T follicular helper cell (primary cell): ENCODE data around the gene DUSP7.

Experiments used
- DNase-seq: peaks from one replicate; pipeline ENCODE4 v3.0.0-alpha.2; 2020; ENCODE audit warnings: low read depth

Gene DUSP7

GRCh38 chr3:52086461-52086860, 30.1 kb upstream of the DUSP7 start:
- DNase-seq = no peak

- DNase-seq = no peak
Measured at GRCh38 chr3:52085681-52086282, 29.4 kb upstream of the DUSP7 start.

- no peak for DNase-seq
Measured at GRCh38 chr3:52084954-52085680, 28.7 kb upstream of the DUSP7 start.

GRCh38 chr3:52084216-52084945, 28.0 kb upstream of the DUSP7 start:
- DNase-seq = no peak

- no peak for DNase-seq
Measured at GRCh38 chr3:52083556-52084087, 27.3 kb upstream of the DUSP7 start.

- DNase-seq = no peak
Measured at GRCh38 chr3:52082951-52083350, 26.6 kb upstream of the DUSP7 start.

- DNase-seq = no peak
Measured at GRCh38 chr3:52080830-52081719, 24.7 kb upstream of the DUSP7 start.

- DNase-seq = no peak
Measured at GRCh38 chr3:52079958-52080357, 23.6 kb upstream of the DUSP7 start.

- DNase-seq = no peak
Measured at GRCh38 chr3:52078781-52079560, 22.6 kb upstream of the DUSP7 start.

GRCh38 chr3:52077925-52078324, 21.6 kb upstream of the DUSP7 start:
- DNase-seq = no peak

GRCh38 chr3:52076896-52077780, 20.8 kb upstream of the DUSP7 start:
- DNase-seq = no peak

GRCh38 chr3:52073490-52073889, 17.1 kb upstream of the DUSP7 start:
- DNase-seq = no peak

GRCh38 chr3:52072471-52072870, 16.1 kb upstream of the DUSP7 start:
- no peak for DNase-seq

GRCh38 chr3:52072020-52072419, 15.6 kb upstream of the DUSP7 start:
- no peak for DNase-seq

GRCh38 chr3:52070724-52071621, 14.6 kb upstream of the DUSP7 start:
- no peak for DNase-seq

GRCh38 chr3:52069855-52070254, 13.5 kb upstream of the DUSP7 start:
- no peak for DNase-seq

- DNase-seq = no peak
Measured at GRCh38 chr3:52069135-52069534, 12.8 kb upstream of the DUSP7 start.

- no peak for DNase-seq
Measured at GRCh38 chr3:52068730-52069129, 12.4 kb upstream of the DUSP7 start.

- no peak for DNase-seq
Measured at GRCh38 chr3:52068055-52068571, 11.7 kb upstream of the DUSP7 start.
